GM19395 (cell line): ENCODE data around the gene VEZF1.

Experiments
- ATAC-seq: cut with Tn5 transposase; IDR thresholded peaks from one replicate; pipeline ENCODE4 v1.9.1; 2021; ENCODE audit warnings: mild to moderate bottlenecking, moderate library complexity; ENCODE audit not compliant: unreplicated experiment

VEZF1 gene

GRCh38 chr17:57930239-57930638, 57.8 kb downstream of the VEZF1 start:
- no peak for ATAC-seq

- no peak for ATAC-seq
Measured at GRCh38 chr17:57929386-57929785, 58.7 kb downstream of the VEZF1 start.

GRCh38 chr17:57928928-57929327, 59.1 kb downstream of the VEZF1 start:
- no peak for ATAC-seq

GRCh38 chr17:57927048-57927723, 60.9 kb downstream of the VEZF1 start:
- no peak for ATAC-seq

- no peak for ATAC-seq
Measured at GRCh38 chr17:57926723-57927047, 61.4 kb downstream of the VEZF1 start.

GRCh38 chr17:57925361-57925990, 62.6 kb downstream of the VEZF1 start:
- ATAC-seq: no peak

- ATAC-seq: no peak
Measured at GRCh38 chr17:57924677-57925076, 63.4 kb downstream of the VEZF1 start.
